GM19455 (cell line): ENCODE data around the gene LHPP.

Experiments
- ATAC-seq: cut with Tn5 transposase; IDR thresholded peaks from one replicate; pipeline ENCODE4 v1.9.1; 2021; ENCODE audit not compliant: unreplicated experiment

LHPP gene

GRCh38 chr10:124520558-124521428 is 59.2 kb downstream of the LHPP start:
- ATAC-seq = no peak

GRCh38 chr10:124521429-124521871 is 59.8 kb downstream of the LHPP start:
- no peak for ATAC-seq

- ATAC-seq = no peak
Observed at GRCh38 chr10:124522131-124522932, 60.7 kb downstream of the LHPP start.

- no peak for ATAC-seq
Observed at GRCh38 chr10:124522933-124523871, 61.6 kb downstream of the LHPP start.

DNA sequence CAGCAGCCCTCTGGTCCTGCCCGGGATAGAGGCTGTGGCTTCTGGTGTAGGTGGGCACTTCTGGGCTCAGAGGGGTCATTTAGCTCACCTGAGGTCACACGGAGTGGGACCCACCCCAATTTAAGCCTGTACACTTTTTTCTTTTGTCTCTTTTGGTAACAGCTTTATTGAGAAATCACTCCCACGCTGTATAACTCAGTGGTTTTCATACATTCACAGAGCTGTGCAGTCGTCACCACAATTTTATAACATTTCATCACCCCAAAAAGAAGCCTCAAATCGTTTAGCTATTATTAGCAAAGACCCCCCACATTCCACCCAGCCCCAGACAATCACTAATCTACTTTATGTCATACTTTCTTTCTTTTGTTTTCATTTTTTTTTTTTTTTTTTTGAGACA is 62.3 kb downstream of the LHPP start:
- no peak for ATAC-seq

GRCh38 chr10:124524991-124525653 is 63.5 kb downstream of the LHPP start:
- no peak for ATAC-seq

DNA sequence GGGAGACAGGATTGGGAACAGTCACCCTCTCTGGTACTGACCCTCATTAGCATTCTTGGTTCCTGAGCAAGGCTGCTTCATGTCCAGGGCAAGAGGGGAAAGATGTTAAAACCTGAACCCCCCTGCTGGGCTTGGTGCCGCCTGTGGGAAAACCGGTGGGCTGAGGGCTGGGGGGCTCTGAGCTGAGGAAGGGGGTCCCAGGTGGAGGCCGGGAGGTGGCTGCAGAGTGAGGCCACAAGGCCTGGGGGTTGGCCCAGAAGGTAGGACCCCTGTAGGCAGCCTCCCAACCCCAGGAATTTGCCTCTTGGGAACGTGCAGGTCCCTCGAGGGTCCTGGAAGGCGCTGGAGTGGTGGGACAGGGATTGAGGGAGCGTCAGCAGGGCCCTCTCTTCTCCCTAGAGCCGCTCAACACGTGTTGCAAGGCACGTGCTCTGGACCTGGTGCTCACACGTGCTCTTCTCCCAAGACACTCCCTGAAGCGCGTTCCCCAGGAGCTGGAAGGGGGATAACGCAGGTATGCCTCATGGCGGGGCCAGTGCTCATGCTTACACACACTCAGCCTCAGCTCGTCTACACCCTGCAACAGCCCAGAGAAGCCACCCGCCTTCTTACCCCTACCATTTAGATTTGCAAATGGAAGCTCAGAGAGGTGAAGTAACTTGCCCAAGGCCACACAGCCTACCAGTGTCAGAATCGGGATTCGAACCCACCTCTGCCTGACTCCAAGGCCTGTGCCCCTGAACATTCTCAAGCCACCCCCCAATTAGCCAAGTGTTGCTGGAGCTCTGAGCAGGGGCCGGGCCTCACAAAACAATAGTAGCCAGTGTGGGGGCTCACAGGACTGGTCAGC is 64.4 kb downstream of the LHPP start:
- no peak for ATAC-seq

- no peak for ATAC-seq
Observed at GRCh38 chr10:124526621-124527267, 65.1 kb downstream of the LHPP start.

- ATAC-seq = no peak
Observed at GRCh38 chr10:124527874-124528395, 66.3 kb downstream of the LHPP start.

DNA sequence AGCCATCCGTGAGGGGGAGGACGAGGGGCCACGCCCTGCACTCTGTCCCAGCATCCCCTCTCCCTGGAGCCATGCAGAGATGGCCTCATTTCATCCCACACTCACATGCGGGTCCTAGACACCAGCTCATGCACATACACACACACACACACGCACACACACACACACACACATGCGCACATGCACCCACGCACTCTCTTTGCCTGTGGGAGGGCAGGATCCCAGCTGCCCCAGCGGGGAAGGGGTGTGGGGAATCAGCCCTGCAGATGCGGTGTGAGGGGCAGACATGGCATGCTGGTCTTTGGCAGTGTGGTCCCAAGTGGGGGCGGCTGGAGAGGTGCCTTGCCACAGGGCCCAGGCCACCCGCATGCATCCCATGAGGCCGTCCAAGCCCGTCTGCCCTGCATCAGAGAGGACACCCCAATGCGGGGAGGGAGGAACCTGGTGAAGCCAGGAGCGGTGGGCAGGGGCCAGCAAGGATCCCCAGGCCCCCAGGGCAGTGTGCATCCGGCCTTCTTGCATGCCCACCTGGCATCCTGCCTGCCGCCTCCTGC is 68.1 kb downstream of the LHPP start:
- ATAC-seq = peak; percentile 24

- peak; percentile 91 for ATAC-seq
Observed at GRCh38 chr10:124530215-124530665, 68.6 kb downstream of the LHPP start.

DNA sequence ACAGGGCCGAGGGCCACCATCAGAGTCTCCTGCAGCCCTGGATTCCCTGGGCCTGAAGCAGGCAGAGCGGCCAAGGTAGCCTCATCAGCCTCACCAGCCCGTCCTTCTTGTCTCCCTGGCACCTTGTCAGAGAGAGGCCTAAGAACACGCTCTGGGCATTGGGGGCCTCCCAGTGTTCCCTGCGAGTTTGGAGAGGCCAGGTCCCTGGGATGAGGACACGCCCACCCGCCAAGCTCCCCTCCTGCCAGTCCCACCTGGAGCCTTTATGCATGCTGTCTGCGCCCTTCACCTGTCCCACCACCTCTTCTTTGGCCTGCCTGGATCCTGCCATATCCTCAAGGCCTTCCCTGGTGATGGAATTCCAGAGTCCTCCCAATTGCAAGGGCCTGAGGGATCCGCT is 69.2 kb downstream of the LHPP start:
- ATAC-seq = no peak

GRCh38 chr10:124532106-124532641 is 70.6 kb downstream of the LHPP start:
- ATAC-seq = no peak

GRCh38 chr10:124532788-124533187 is 71.2 kb downstream of the LHPP start:
- ATAC-seq = no peak

- ATAC-seq = no peak
Observed at GRCh38 chr10:124533266-124533665, 71.6 kb downstream of the LHPP start.

GRCh38 chr10:124534231-124534798 is 72.7 kb downstream of the LHPP start:
- no peak for ATAC-seq

DNA sequence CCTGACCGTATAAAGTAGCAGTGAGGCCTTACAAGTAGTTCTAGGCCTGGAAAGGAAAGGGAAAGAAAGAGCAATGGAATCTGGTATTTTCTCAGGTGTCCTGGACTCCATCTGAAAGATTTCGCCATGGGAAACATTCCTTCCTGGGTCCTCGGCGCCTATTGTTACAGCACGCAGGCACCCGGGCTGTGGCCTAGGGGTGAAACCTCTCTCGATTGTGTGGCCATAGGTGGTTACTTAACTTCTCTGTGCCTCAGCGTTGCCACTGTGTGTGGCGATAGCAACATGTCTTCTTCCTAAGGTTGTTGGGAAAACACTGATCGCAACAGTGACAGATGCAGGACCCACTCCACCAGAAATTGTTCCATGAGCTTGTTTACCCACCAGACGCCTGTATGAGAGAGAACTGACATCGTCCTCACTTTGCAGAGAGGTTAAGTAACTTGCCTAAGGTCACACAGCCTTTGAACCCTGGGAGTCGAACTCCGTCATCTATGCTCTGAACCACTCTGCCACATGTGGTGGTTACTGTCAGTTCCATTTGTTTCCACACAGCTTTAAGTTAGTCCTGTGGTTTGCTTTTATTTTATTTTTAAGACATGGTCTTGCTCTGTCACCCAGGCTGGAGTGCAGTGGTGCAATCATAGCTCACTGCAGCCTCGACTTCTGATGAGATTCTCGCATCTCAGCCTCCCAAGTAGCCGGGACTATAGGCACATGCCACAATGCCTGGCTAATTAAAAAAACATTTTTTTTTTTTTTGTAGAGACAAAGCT is 73.4 kb downstream of the LHPP start:
- no peak for ATAC-seq
